SK-N-SH treated with all-trans-retinoic acid at 6 μM for 48 hours (cell line): ENCODE data around the gene ESD.

Experiments used
- CSRNP3 ChIP-seq: fragments of 250-450 bp; sonication (Bioruptor Pico); IDR thresholded peaks from 2 replicates; pipeline ENCODE4 v1.5.1; 2021; ENCODE audit warnings: mild to moderate bottlenecking, moderate library complexity
- GLIS3 ChIP-seq: fragments of 250-450 bp; sonication (Bioruptor Pico); IDR thresholded peaks from 2 replicates; pipeline ENCODE4 v1.5.0; 2020; ENCODE audit warnings: mild to moderate bottlenecking, moderate library complexity
- PPARA ChIP-seq: fragments of 250-450 bp; sonication (Bioruptor Pico); IDR thresholded peaks from 2 replicates; pipeline ENCODE4 v1.5.0; 2020; ENCODE audit warnings: mild to moderate bottlenecking, borderline replicate concordance
- ZFP3 ChIP-seq: fragments of 250-450 bp; sonication (Bioruptor Pico); IDR thresholded peaks from 2 replicates; pipeline ENCODE4 v1.5.0; 2020; ENCODE audit warnings: mild to moderate bottlenecking, moderate library complexity
- ZNF565 ChIP-seq: fragments of 450-650 bp; formaldehyde crosslinking; conservative IDR thresholded peaks from 2 replicates; pipeline ENCODE4 v1.5.0; 2020; ENCODE audit warnings: low read depth, mild to moderate bottlenecking, moderate library complexity

GRCh38 chr13:46745706-46746105, 51.3 kb downstream of the ESD start:
- TF ChIP-seq ZFP3 (CRISPR knock-in tag) (no peak), PPARA (CRISPR knock-in tag) (no peak), ZNF565 (CRISPR knock-in tag) (no peak), GLIS3 (CRISPR knock-in tag) (no peak), CSRNP3 (CRISPR knock-in tag) (no peak)
